ENCODE data around the gene ATP1A4. TPM values are rescaled to one million over a fixed set of nuclear protein-coding genes. Genes with fewer than 3 reads are reported as not detected.

ATP1A4 gene
- total RNA-seq, 4 donors from 2014 or later: 1.5 TPM; not detected in 3

DNA sequence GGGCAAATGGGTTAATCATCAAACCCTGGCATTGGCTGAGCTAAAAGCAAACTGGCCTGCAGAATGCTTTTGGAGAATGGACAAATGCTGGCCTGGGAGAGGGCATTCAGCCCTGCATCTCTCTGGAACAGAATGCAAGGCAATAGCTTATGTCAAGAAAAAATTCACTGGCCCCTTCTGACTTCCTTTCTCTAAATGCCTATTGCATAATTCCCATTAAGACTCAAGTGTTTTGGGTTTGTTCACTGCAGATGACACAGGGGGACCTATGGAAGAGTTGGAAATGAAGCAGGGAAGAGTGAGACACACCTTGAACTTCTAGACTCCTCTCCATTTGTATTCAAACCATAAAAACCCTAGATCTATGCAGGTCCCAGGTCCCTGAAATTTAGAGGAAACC lies 69.7 kb downstream of the ATP1A4 start:
- no peak for DNase-seq

DNA sequence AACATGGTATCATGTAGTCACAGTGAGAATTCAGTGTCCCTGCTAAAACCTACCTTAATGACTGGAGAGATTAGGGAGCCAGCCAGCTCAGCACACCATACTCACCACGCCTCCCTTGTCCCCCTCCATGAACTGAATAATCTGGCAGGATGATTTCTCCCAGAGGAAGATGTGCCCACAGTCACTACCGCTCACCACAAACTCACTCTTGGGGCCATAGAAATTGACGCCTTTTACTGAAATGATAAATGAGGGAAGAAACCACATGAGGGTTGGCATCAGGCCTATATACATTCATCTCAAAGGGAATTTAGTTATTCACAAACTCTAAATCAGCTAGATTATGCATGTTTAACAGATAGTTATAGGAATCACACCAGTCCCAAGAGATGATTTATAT lies 71.1 kb downstream of the ATP1A4 start:
- Histone ChIP-seq H3K9me3 (no peaks in the 10 kb centered on the region), H3K27me3 (no peaks in the 10 kb centered on the region), H3K4me1 (peaks cover 4 to 9% of the 10 kb centered on the region in 2 donors), H3K27ac (no peak overlapping the region), H3K4me3 (no peak overlapping the region), H3K36me3 (no peaks in the 10 kb centered on the region)
- DNase-seq: no peak
- intact Hi-C loops (cut with DNase I; ENCODE audit: low total_unique reads): no loop called here
- TF ChIP-seq, protein P1, sequence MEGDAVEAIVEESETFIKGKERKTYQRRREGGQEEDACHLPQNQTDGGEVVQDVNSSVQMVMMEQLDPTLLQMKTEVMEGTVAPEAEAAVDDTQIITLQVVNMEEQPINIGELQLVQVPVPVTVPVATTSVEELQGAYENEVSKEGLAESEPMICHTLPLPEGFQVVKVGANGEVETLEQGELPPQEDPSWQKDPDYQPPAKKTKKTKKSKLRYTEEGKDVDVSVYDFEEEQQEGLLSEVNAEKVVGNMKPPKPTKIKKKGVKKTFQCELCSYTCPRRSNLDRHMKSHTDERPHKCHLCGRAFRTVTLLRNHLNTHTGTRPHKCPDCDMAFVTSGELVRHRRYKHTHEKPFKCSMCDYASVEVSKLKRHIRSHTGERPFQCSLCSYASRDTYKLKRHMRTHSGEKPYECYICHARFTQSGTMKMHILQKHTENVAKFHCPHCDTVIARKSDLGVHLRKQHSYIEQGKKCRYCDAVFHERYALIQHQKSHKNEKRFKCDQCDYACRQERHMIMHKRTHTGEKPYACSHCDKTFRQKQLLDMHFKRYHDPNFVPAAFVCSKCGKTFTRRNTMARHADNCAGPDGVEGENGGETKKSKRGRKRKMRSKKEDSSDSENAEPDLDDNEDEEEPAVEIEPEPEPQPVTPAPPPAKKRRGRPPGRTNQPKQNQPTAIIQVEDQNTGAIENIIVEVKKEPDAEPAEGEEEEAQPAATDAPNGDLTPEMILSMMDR (IDR thresholded peaks at IDR 0.05): no peak
- TF ChIP-seq POLR2A (IDR thresholded peaks at IDR 0.05): no peak

More for the DNA sequence above, 69.7 kb downstream of the ATP1A4 start:
- no peaks in the 10 kb centered on the region for H3K27me3 ChIP-seq
- TF ChIP-seq, protein P1 (IDR thresholded peaks at IDR 0.05): no peak
- no peak for TF ChIP-seq POLR2A (IDR thresholded peaks at IDR 0.05)
- peaks cover 4 to 13% of the 10 kb centered on the region in 2 donors for H3K4me1 ChIP-seq
- no peak overlapping the region for H3K4me3 ChIP-seq
- intact Hi-C loops (cut with DNase I; ENCODE audit: low total_unique reads): no loop called here
- H3K36me3 ChIP-seq: no peaks in the 10 kb centered on the region
- no peak overlapping the region for H3K27ac ChIP-seq
- no peaks in the 10 kb centered on the region for H3K9me3 ChIP-seq

DNA sequence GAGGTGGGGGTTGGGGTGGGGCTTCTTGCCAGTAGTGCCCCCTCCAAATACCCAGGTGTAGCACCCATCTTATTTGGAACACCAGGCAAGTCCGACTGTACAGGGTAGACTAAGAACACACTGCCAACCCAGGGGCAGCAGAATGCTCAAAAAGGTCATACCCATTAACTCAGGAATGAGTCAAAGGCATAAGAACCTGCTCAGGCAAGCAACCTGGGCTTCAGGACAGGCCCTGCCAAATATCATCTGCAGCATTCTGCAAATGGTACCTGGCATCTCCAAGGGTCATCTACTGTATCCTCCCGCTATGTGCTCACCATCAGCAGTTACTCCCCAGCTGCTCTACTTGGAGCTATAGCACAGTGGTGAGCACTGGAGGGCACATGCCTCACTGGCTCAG lies 73.2 kb downstream of the ATP1A4 start:
- no peak overlapping the region for H3K4me3 ChIP-seq
- no peak for DNase-seq
- H3K27me3 ChIP-seq: no peaks in the 10 kb centered on the region
- TF ChIP-seq, protein P1 (IDR thresholded peaks at IDR 0.05): no peak
- TF ChIP-seq POLR2A (IDR thresholded peaks at IDR 0.05): no peak
- intact Hi-C loops (cut with DNase I; ENCODE audit: low total_unique reads): no loop called here
- H3K27ac ChIP-seq: no peak overlapping the region
- no peaks in the 10 kb centered on the region for H3K36me3 ChIP-seq
- no peaks in the 10 kb centered on the region for H3K4me1 ChIP-seq
- H3K9me3 ChIP-seq: no peaks in the 10 kb centered on the region

DNA sequence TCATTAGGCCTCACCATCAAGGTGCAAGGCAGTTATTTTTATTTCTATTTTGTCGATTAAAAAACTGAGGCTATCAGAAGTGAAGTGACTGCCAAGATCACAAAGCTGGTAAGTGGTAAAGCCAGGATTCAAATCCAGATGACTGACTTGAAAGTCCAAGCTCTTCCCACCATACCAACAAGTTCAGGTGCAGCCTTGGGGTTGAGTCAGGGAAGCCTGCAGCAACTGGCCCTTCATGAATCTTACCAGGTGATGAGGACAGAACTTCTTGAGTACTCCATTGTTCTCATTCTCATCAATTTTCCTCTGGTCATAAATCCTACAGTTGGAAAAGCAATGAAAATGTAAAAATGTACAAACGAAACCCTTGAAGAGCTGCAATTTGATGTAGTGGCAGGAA lies 73.9 kb downstream of the ATP1A4 start:
- Histone ChIP-seq H3K36me3 (no peaks in the 10 kb centered on the region), H3K4me3 (no peak overlapping the region)

DNA sequence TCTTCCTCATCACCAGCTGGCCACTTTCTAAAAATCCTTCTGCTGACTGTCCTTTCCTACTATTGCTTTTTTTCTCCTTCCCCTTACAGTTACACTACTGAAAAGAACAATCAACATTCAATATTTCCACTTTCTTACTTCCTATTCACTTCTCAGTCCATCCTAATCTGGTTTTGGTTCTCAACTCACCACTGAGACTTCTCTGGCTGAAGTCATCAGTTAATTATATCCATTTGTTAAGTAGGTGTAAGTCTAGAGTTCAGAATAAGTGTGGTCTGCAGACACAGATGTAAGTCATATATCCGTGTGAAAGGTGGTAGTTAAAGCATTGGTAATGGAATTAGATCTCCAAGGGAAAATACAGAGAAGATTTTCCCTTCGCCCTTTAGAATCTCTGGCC lies 75.2 kb downstream of the ATP1A4 start:
- Histone ChIP-seq H3K4me1 (no peaks in the 10 kb centered on the region), H3K36me3 (no peaks in the 10 kb centered on the region)
- TF ChIP-seq, protein P1 (IDR thresholded peaks at IDR 0.05): no peak
- TF ChIP-seq POLR2A (IDR thresholded peaks at IDR 0.05): no peak

More for the DNA sequence above, 73.9 kb downstream of the ATP1A4 start:
- no peaks in the 10 kb centered on the region for H3K4me1 ChIP-seq
- H3K27ac ChIP-seq: no peak overlapping the region
- no peaks in the 10 kb centered on the region for H3K27me3 ChIP-seq
- no peaks in the 10 kb centered on the region for H3K9me3 ChIP-seq
- intact Hi-C loops (cut with DNase I; ENCODE audit: low total_unique reads): no loop called here
- no peak for TF ChIP-seq POLR2A (IDR thresholded peaks at IDR 0.05)
- TF ChIP-seq, protein P1 (IDR thresholded peaks at IDR 0.05): no peak
- no peak for DNase-seq

More for the DNA sequence above, 75.2 kb downstream of the ATP1A4 start:
- Histone ChIP-seq H3K9me3 (no peaks in the 10 kb centered on the region), H3K27ac (no peak overlapping the region), H3K27me3 (no peaks in the 10 kb centered on the region), H3K4me3 (no peak overlapping the region)
- no peak for DNase-seq
- intact Hi-C loops (cut with DNase I; ENCODE audit: low total_unique reads): no loop called here

Data from uterus (tissue), 4 donors.